ENCODE data around the gene RIPOR3.

The RIPOR3 gene

DNA sequence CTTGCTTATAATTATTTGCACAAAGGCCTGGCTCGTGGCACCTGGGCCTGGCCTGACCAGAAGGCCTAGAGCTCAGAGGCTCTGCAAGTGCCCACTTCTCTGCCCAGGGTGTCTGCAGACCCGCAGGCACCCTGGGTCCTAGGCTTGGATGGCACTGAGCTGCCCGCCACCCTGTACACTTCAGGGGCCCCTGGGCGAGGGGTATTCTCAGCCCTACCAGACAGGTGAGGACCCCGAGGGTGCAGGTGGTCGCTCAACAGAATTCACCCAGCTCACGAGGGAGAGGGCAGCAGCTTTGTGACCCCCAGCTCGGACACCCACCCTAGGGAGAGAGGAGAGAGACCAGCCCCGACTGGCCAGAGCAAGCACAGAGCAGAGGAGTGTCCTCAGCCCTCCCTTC, 83.9 kb downstream of the RIPOR3 start:
- Histone ChIP-seq H3K36me3 (ENCODE audit: control insufficient read depth in 1 of 2, insufficient read depth in 2 of 2, low read depth in 1 of 2, low read length in 2 of 2) (peaks cover 62 to 87% of the 10 kb centered on the region in 2 experiments), H4K91ac (ENCODE audit: low read length) (no peak overlapping the region), H2AK5ac (ENCODE audit: low read length, severe bottlenecking) (no peak overlapping the region), H2BK15ac (ENCODE audit: low read depth, poor library complexity, severe bottlenecking) (no peak overlapping the region), H3K79me1 (replicated peaks; ENCODE audit: low read length, poor library complexity, severe bottlenecking) (no peaks in the 10 kb centered on the region), H3K4ac (ENCODE audit: low read depth in 1 of 2, low read length in 2 of 2) (no peak overlapping the region), H3K4me2 (ENCODE audit: low read length, poor library complexity, severe bottlenecking) (no peak overlapping the region), H2AFZ (ENCODE audit: low read depth, low read length) (no peak overlapping the region), H3K18ac (ENCODE audit: low read depth in 1 of 2, low read length in 2 of 2) (no peak overlapping the region), H4K8ac (ENCODE audit: low read length) (no peak overlapping the region), H3K4me1 (ENCODE audit: control insufficient read depth, insufficient read depth, low read depth, low read length) (peaks cover 6% of the 10 kb centered on the region), H3K27ac (ENCODE audit: low read length, poor library complexity, severe bottlenecking) (no peak overlapping the region), H2BK12ac (ENCODE audit: low read length in 2 of 2) (no peak overlapping the region), H3K14ac (ENCODE audit: low read length in 2 of 2) (no peak overlapping the region), H3K23ac (ENCODE audit: low read length in 2 of 2) (no peak overlapping the region), H3K9ac (ENCODE audit: low read length) (no peak overlapping the region), H3K27me3 (ENCODE audit: control insufficient read depth in 1 of 2, insufficient read depth in 1 of 2, low read length in 2 of 2) (no peaks in the 10 kb centered on the region), H3K4me3 (ENCODE audit: insufficient read depth in 1 of 2, low read depth in 1 of 2, low read length in 2 of 2) (no peak overlapping the region), H2BK120ac (ENCODE audit: low read depth, low read length) (no peak overlapping the region), H2BK5ac (ENCODE audit: low read depth, low read length, poor library complexity, severe bottlenecking) (no peak overlapping the region), H3K9me3 (ENCODE audit: control insufficient read depth, low read length) (no peaks in the 10 kb centered on the region)
- WGBS: 90% methylated on average over 9 of the region's 9 CpGs
- no peak for DNase-seq

- Histone ChIP-seq H3K9me3 (ENCODE audit: control insufficient read depth, low read length) (no peaks in the 10 kb centered on the region), H2BK5ac (ENCODE audit: low read depth, low read length, poor library complexity, severe bottlenecking) (no peak overlapping the region), H3K4me3 (ENCODE audit: insufficient read depth in 1 of 2, low read depth in 1 of 2, low read length in 2 of 2) (no peak overlapping the region), H2AK5ac (ENCODE audit: low read length, severe bottlenecking) (no peak overlapping the region), H3K4ac (ENCODE audit: low read depth in 1 of 2, low read length in 2 of 2) (no peak overlapping the region), H3K27me3 (ENCODE audit: control insufficient read depth in 1 of 2, insufficient read depth in 1 of 2, low read length in 2 of 2) (no peaks in the 10 kb centered on the region), H3K23ac (ENCODE audit: low read length in 2 of 2) (no peak overlapping the region), H3K4me2 (ENCODE audit: low read length, poor library complexity, severe bottlenecking) (no peak overlapping the region), H2AFZ (ENCODE audit: low read depth, low read length) (no peak overlapping the region), H2BK120ac (ENCODE audit: low read depth, low read length) (no peak overlapping the region), H3K79me1 (replicated peaks; ENCODE audit: low read length, poor library complexity, severe bottlenecking) (no peaks in the 10 kb centered on the region), H3K18ac (ENCODE audit: low read depth in 1 of 2, low read length in 2 of 2) (no peak overlapping the region), H3K14ac (ENCODE audit: low read length in 2 of 2) (no peak overlapping the region), H4K8ac (ENCODE audit: low read length) (no peak overlapping the region), H3K4me1 (ENCODE audit: control insufficient read depth, insufficient read depth, low read depth, low read length) (peaks cover 6% of the 10 kb centered on the region), H2BK15ac (ENCODE audit: low read depth, poor library complexity, severe bottlenecking) (no peak overlapping the region), H3K27ac (ENCODE audit: low read length, poor library complexity, severe bottlenecking) (no peak overlapping the region), H2BK12ac (ENCODE audit: low read length in 2 of 2) (no peak overlapping the region), H4K91ac (ENCODE audit: low read length) (no peak overlapping the region), H3K9ac (ENCODE audit: low read length) (no peak overlapping the region), H3K36me3 (ENCODE audit: control insufficient read depth in 1 of 2, insufficient read depth in 2 of 2, low read depth in 1 of 2, low read length in 2 of 2) (peaks cover 62 to 88% of the 10 kb centered on the region in 2 experiments)
- 100% methylated on average over 5 of the region's 5 CpGs for WGBS
- DNase-seq: no peak
Measured at GRCh38 chr20:50605136-50605535, 86.2 kb downstream of the RIPOR3 start.

DNA sequence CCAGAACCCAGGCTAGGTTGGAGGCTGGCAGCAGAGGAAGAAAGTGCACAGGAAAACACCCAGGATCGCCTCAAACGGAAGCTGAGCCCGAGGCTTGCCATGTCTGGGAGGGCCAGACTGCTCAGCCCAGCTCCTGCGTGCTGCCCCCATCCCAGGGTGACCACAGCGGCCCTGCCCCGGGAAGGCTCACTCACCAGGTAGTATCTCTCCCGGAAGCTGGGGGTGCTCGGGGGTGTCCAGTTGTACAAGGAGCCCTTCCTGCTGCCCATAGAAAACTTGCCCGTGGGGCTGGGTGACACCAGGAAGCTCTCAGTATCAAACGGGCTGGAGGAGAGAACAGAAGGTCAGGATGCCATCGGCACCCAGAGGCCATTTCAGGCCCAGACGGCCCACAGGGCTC, 86.9 kb downstream of the RIPOR3 start:
- no peak overlapping the region for H3K4me2 ChIP-seq (ENCODE audit: low read length, poor library complexity, severe bottlenecking)
- H3K27ac ChIP-seq (ENCODE audit: low read length, poor library complexity, severe bottlenecking): no peak overlapping the region
- no peak overlapping the region for H2BK12ac ChIP-seq (ENCODE audit: low read length in 2 of 2)
- no peaks in the 10 kb centered on the region for H3K27me3 ChIP-seq (ENCODE audit: control insufficient read depth in 1 of 2, insufficient read depth in 1 of 2, low read length in 2 of 2)
- H3K9ac ChIP-seq (ENCODE audit: low read length): no peak overlapping the region
- H3K36me3 ChIP-seq (ENCODE audit: control insufficient read depth in 1 of 2, insufficient read depth in 2 of 2, low read depth in 1 of 2, low read length in 2 of 2): peaks cover 58 to 92% of the 10 kb centered on the region in 2 experiments
- H2AK5ac ChIP-seq (ENCODE audit: low read length, severe bottlenecking): no peak overlapping the region
- peaks cover 6% of the 10 kb centered on the region for H3K4me1 ChIP-seq (ENCODE audit: control insufficient read depth, insufficient read depth, low read depth, low read length)
- no peak overlapping the region for H2BK5ac ChIP-seq (ENCODE audit: low read depth, low read length, poor library complexity, severe bottlenecking)
- no peak overlapping the region for H3K23ac ChIP-seq (ENCODE audit: low read length in 2 of 2)
- no peak overlapping the region for H3K4me3 ChIP-seq (ENCODE audit: insufficient read depth in 1 of 2, low read depth in 1 of 2, low read length in 2 of 2)
- H3K9me3 ChIP-seq (ENCODE audit: control insufficient read depth, low read length): no peaks in the 10 kb centered on the region
- H4K91ac ChIP-seq (ENCODE audit: low read length): no peak overlapping the region
- no peak overlapping the region for H2AFZ ChIP-seq (ENCODE audit: low read depth, low read length)
- H3K14ac ChIP-seq (ENCODE audit: low read length in 2 of 2): no peak overlapping the region
- 91% methylated on average over 12 of the region's 12 CpGs for WGBS
- no peak overlapping the region for H3K4ac ChIP-seq (ENCODE audit: low read depth in 1 of 2, low read length in 2 of 2)
- no peak for DNase-seq
- H2BK120ac ChIP-seq (ENCODE audit: low read depth, low read length): no peak overlapping the region
- H2BK15ac ChIP-seq (ENCODE audit: low read depth, poor library complexity, severe bottlenecking): no peak overlapping the region
- H3K79me1 ChIP-seq (replicated peaks; ENCODE audit: low read length, poor library complexity, severe bottlenecking): no peaks in the 10 kb centered on the region
- no peak overlapping the region for H3K18ac ChIP-seq (ENCODE audit: low read depth in 1 of 2, low read length in 2 of 2)
- no peak overlapping the region for H4K8ac ChIP-seq (ENCODE audit: low read length)

DNA sequence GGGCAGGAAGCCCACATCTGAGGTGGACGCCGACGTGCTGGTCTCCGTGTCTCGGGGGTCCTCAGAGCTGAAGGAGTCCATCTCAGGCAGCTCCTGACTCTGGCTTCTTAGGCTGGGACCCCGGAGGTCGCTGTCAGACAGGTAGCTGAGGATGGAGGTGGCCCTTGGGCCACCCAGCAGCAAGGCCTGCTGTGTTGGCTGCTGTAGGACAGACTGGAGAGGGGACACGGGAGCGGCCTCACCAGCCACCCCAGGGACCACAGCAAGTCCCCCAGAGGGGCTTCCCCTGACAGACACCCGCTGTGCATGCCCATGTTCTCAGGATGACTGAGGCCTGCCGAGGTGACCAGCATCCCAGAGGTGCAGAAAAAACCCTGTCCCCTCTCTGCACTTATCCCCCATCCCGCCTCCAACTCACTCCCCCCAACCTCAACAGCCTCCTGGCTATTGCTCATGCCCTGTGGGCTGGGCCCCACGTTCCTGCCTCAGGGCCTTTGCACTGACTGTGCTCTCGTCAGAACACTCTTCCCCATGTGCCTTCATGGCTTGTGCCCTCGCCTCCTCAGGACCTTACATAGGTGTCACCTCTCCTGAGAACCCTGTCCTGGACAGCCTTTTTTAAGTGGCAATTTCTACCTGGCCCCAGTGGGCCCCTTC, 88.8 kb downstream of the RIPOR3 start:
- Histone ChIP-seq H3K27ac (ENCODE audit: low read length, poor library complexity, severe bottlenecking) (no peak overlapping the region), H3K14ac (ENCODE audit: low read length in 2 of 2) (no peak overlapping the region), H4K8ac (ENCODE audit: low read length) (no peak overlapping the region), H3K4me1 (ENCODE audit: control insufficient read depth, insufficient read depth, low read depth, low read length) (peaks cover 7% of the 10 kb centered on the region), H3K9ac (ENCODE audit: low read length) (no peak overlapping the region), H3K23ac (ENCODE audit: low read length in 2 of 2) (peak overlapping the region in 1 of 2 experiments; percentile 9), H3K36me3 (ENCODE audit: control insufficient read depth in 1 of 2, insufficient read depth in 2 of 2, low read depth in 1 of 2, low read length in 2 of 2) (peaks cover 43 to 79% of the 10 kb centered on the region in 2 experiments), H3K79me1 (replicated peaks; ENCODE audit: low read length, poor library complexity, severe bottlenecking) (no peaks in the 10 kb centered on the region), H3K4me3 (ENCODE audit: insufficient read depth in 1 of 2, low read depth in 1 of 2, low read length in 2 of 2) (no peak overlapping the region), H2BK12ac (ENCODE audit: low read length in 2 of 2) (peak overlapping the region in 1 of 2 experiments; percentile 35), H2AK5ac (ENCODE audit: low read length, severe bottlenecking) (no peak overlapping the region), H4K91ac (ENCODE audit: low read length) (no peak overlapping the region), H3K27me3 (ENCODE audit: control insufficient read depth in 1 of 2, insufficient read depth in 1 of 2, low read length in 2 of 2) (no peaks in the 10 kb centered on the region), H3K4ac (ENCODE audit: low read depth in 1 of 2, low read length in 2 of 2) (no peak overlapping the region), H3K4me2 (ENCODE audit: low read length, poor library complexity, severe bottlenecking) (no peak overlapping the region), H2AFZ (ENCODE audit: low read depth, low read length) (no peak overlapping the region), H3K18ac (ENCODE audit: low read depth in 1 of 2, low read length in 2 of 2) (no peak overlapping the region), H3K9me3 (ENCODE audit: control insufficient read depth, low read length) (no peaks in the 10 kb centered on the region), H2BK15ac (ENCODE audit: low read depth, poor library complexity, severe bottlenecking) (no peak overlapping the region), H2BK120ac (ENCODE audit: low read depth, low read length) (no peak overlapping the region), H2BK5ac (ENCODE audit: low read depth, low read length, poor library complexity, severe bottlenecking) (no peak overlapping the region)
- WGBS: 90% methylated on average over 15 of the region's 15 CpGs
- no peak for DNase-seq

All from mesenchymal stem cell (in vitro differentiated cells and primary cell).